SU-DHL-6 (cell line): ENCODE measurements around the gene EHBP1.

Source experiments
- CTCF ChIP-seq: fragments of 200-600 bp; sonication (generic); IDR thresholded peaks from one replicate; pipeline ENCODE4 v1.5.1; 2017; ENCODE audit warnings: antibody characterized with exemption, mild to moderate bottlenecking, low read length, moderate library complexity; ENCODE audit not compliant: insufficient read depth, poor library complexity, severe bottlenecking
- EZH2phosphoT487 ChIP-seq: fragments of 200-600 bp; sonication (generic), shearing (Covaris generic); conservative IDR thresholded peaks from 2 replicates; pipeline ENCODE4 v1.6.1; 2018; ENCODE audit warnings: mild to moderate bottlenecking, antibody characterized with exemption, low read length, moderate library complexity, mixed read lengths

- TF ChIP-seq CTCF (no peak), EZH2phosphoT487 (no peak)
Measured at GRCh38 chr2:62692225-62692624, 13.3 kb upstream of the EHBP1 start.
